H1 (cell line): ENCODE results near the gene FKRP. TPM values are rescaled to one million over a fixed set of nuclear protein-coding genes. Genes with fewer than 3 reads are reported as not detected.

ENCODE experiments used
- CTCF ChIA-PET: fragments of 300-600 bp; sonication (Branson Sonifier 250); formaldehyde crosslinking; loops from one replicate; lab custom pipeline; 2021; ENCODE audit not compliant: partially characterized antibody; lab: Charles Lee
- POLR2A ChIA-PET: fragments of 300-600 bp; sonication (Branson Sonifier 250); formaldehyde crosslinking; loops from one replicate; lab custom pipeline; 2021; ENCODE audit warnings: inconsistent platforms; ENCODE audit not compliant: partially characterized antibody; lab: Charles Lee
- DNase-seq, 2 experiments: peaks; one replicate each; pipeline versions ENCODE4 v3.0.0 to v3.0.0-alpha.2; 2010 to 2022; ENCODE audit warnings: low spot score in 2 of 2, low read depth in 1 of 2, mixed read lengths in 1 of 2
- FAIRE-seq: peaks from 2 replicates; lab custom pipeline; 2011; peaks lifted over from hg19 to GRCh38; lab: Jason Lieb, UNC
- H2AFZ ChIP-seq: 2 replicates; pipeline ENCODE4 v1.8.1; 2012; ENCODE audit warnings: low read length, inconsistent platforms
- H2AK5ac ChIP-seq: 2 replicates; pipeline ENCODE4 v1.6.1; 2013; ENCODE audit warnings: low read depth, low read length
- H2BK120ac ChIP-seq: replicated peaks from 2 replicates; pipeline ENCODE3; 2013; ENCODE audit warnings: low read depth, low read length, inconsistent platforms
- H2BK12ac ChIP-seq: 2 replicates; pipeline ENCODE4 v1.6.1; 2013; ENCODE audit warnings: low read depth, low read length
- H2BK15ac ChIP-seq: 2 replicates; pipeline ENCODE4 v1.6.1; 2013; ENCODE audit warnings: low read length
- H2BK20ac ChIP-seq: 2 replicates; pipeline ENCODE4 v1.6.1; 2013; ENCODE audit warnings: low read length
- H2BK5ac ChIP-seq: 2 replicates; pipeline ENCODE4 v1.6.1; 2013; ENCODE audit warnings: low read depth, low read length
- H3K14ac ChIP-seq: 2 replicates; pipeline ENCODE4 v1.6.1; 2013; ENCODE audit warnings: inconsistent platforms; ENCODE audit not compliant: insufficient read length
- H3K18ac ChIP-seq: 2 replicates; pipeline ENCODE4 v1.6.1; 2013; ENCODE audit warnings: low read length; ENCODE audit errors: extremely low read depth
- H3K23ac ChIP-seq: 2 replicates; pipeline ENCODE4 v1.6.1; 2013; ENCODE audit warnings: inconsistent platforms; ENCODE audit not compliant: insufficient read length
- H3K23me2 ChIP-seq: 2 replicates; pipeline ENCODE4 v1.6.1; 2013; ENCODE audit warnings: low read depth, low read length
- H3K27ac ChIP-seq: 2 replicates; pipeline ENCODE4 v1.6.1; 2011; ENCODE audit warnings: low read depth, low read length, inconsistent platforms
- H3K27me3 ChIP-seq, 4 experiments: replicated peaks in 1 of 4; 1 replicate in 1 of 4; 2 replicates in 3 of 4; pipeline versions ENCODE4 v1.6.1 to v1.8.1; 2011 to 2013; ENCODE audit warnings: low read length in 3 of 4, mild to moderate bottlenecking in 3 of 4, inconsistent platforms in 2 of 4, mixed read lengths in 2 of 4, moderate library complexity in 1 of 4; ENCODE audit not compliant: control insufficient read depth in 3 of 4, insufficient read depth in 3 of 4; ENCODE audit errors: extremely low read depth in 1 of 4
- H3K36me3 ChIP-seq, 4 experiments: 2 replicates each; pipeline versions ENCODE4 v1.6.1 to v1.8.1; 2011 to 2013; ENCODE audit warnings: mild to moderate bottlenecking in 4 of 4, low read length in 3 of 4, moderate library complexity in 2 of 4, control low read depth in 1 of 4, inconsistent platforms in 1 of 4; ENCODE audit not compliant: insufficient read depth in 4 of 4, control insufficient read depth in 2 of 4
- H3K4ac ChIP-seq: replicated peaks from 2 replicates; pipeline ENCODE3; 2013; ENCODE audit warnings: low read length, low read depth, mixed read lengths, inconsistent platforms; ENCODE audit not compliant: insufficient read length
- H3K4me1 ChIP-seq, 4 experiments: replicated peaks in 1 of 4; 1 replicate in 1 of 4; 2 replicates in 3 of 4; pipeline versions ENCODE4 v1.6.1 to v1.8.1; 2011 to 2013; ENCODE audit warnings: low read length in 3 of 4, inconsistent platforms in 2 of 4, mixed read lengths in 1 of 4; ENCODE audit not compliant: insufficient read depth in 4 of 4, control insufficient read depth in 3 of 4
- H3K4me2 ChIP-seq, 2 experiments: 2 replicates each; pipeline versions ENCODE4 v1.6.1 to v1.8.1; 2011 to 2013; ENCODE audit warnings: low read depth in 2 of 2, low read length in 2 of 2, control low read depth in 1 of 2, inconsistent platforms in 1 of 2, mild to moderate bottlenecking in 1 of 2; ENCODE audit not compliant: insufficient read depth in 1 of 2
- H3K4me3 ChIP-seq, 4 experiments: fragments of 200-600, 300-600 bp in 1 of 4; sonication (generic), shearing (Covaris generic), sonication (Bioruptor Twin) in 1 of 4; 2 replicates each; pipeline versions ENCODE4 v1.5.1 to v1.8.1; 2011 to 2016; ENCODE audit warnings: low read length in 4 of 4, low read depth in 3 of 4, control low read depth in 2 of 4, inconsistent platforms in 2 of 4, mild to moderate bottlenecking in 2 of 4, mixed read lengths in 1 of 4, moderate library complexity in 1 of 4; ENCODE audit not compliant: insufficient read depth in 2 of 4; ENCODE audit errors: extremely low read depth in 1 of 4
- H3K56ac ChIP-seq: replicated peaks from 2 replicates; pipeline ENCODE3; 2013; ENCODE audit warnings: low read depth, mild to moderate bottlenecking, mixed read lengths, low read length, inconsistent platforms; ENCODE audit not compliant: insufficient read length
- H3K79me1 ChIP-seq: 2 replicates; pipeline ENCODE4 v1.6.1; 2013; ENCODE audit warnings: low read depth, low read length, control low read depth
- H3K79me2 ChIP-seq, 2 experiments: 2 replicates each; pipeline versions ENCODE4 v1.6.1 to v1.8.1; 2012 to 2013; ENCODE audit warnings: low read length in 2 of 2, mild to moderate bottlenecking in 2 of 2, inconsistent platforms in 1 of 2; ENCODE audit not compliant: insufficient read depth in 2 of 2, control insufficient read depth in 1 of 2
- H3K9ac ChIP-seq, 4 experiments: replicated peaks in 1 of 4; 1 replicate in 1 of 4; 2 replicates in 3 of 4; pipeline versions ENCODE4 v1.6.1 to v1.8.1; 2011 to 2013; ENCODE audit warnings: low read depth in 3 of 4, low read length in 3 of 4, control low read depth in 2 of 4, mild to moderate bottlenecking in 2 of 4, moderate library complexity in 2 of 4, inconsistent platforms in 1 of 4; ENCODE audit errors: extremely low read depth in 1 of 4
- H3K9me3 ChIP-seq, 2 experiments: 2 replicates each; pipeline versions ENCODE4 v1.6.1 to v1.8.1; 2012 to 2013; ENCODE audit warnings: mild to moderate bottlenecking in 2 of 2, moderate library complexity in 2 of 2, control low read depth in 1 of 2, inconsistent platforms in 1 of 2, low read depth in 1 of 2, low read length in 1 of 2, mixed read lengths in 1 of 2; ENCODE audit not compliant: insufficient read depth in 2 of 2
- H4K20me1 ChIP-seq, 2 experiments: replicated peaks in 1 of 2; 2 replicates each; pipeline versions ENCODE3 to v1.8.1; 2011 to 2013; ENCODE audit warnings: inconsistent platforms in 2 of 2, low read length in 2 of 2, mild to moderate bottlenecking in 1 of 2; ENCODE audit not compliant: insufficient read depth in 2 of 2, control insufficient read depth in 1 of 2
- H4K5ac ChIP-seq: 2 replicates; pipeline ENCODE4 v1.6.1; 2013; ENCODE audit warnings: low read length, low read depth, mixed read lengths, inconsistent platforms; ENCODE audit not compliant: insufficient read length
- H4K8ac ChIP-seq: 2 replicates; pipeline ENCODE4 v1.8.0; 2013; ENCODE audit warnings: mild to moderate bottlenecking, moderate library complexity, low read length, inconsistent platforms; ENCODE audit not compliant: insufficient read depth; ENCODE audit errors: extremely low read depth
- H4K91ac ChIP-seq: replicated peaks from 2 replicates; pipeline ENCODE3; 2013; ENCODE audit warnings: low read length, mixed read lengths, inconsistent platforms; ENCODE audit not compliant: insufficient read length
- CREB1 ChIP-seq: IDR thresholded peaks from 2 replicates; pipeline ENCODE4 v1.6.1; 2012; ENCODE audit warnings: inconsistent platforms
- HDAC6 ChIP-seq: IDR thresholded peaks from one replicate; pipeline ENCODE4 v1.7.1; 2012; ENCODE audit warnings: low read depth, mild to moderate bottlenecking, inconsistent platforms, low read length, moderate library complexity
- KDM1A ChIP-seq: fragments of 200-600, 300-600 bp; sonication (generic); IDR thresholded peaks from 2 replicates; pipeline ENCODE4 v1.7.1; 2016; ENCODE audit warnings: mild to moderate bottlenecking, low read length, borderline replicate concordance
- POLR2A ChIP-seq, 2 experiments: IDR thresholded peaks; 1 replicate in 1 of 2; 2 replicates in 1 of 2; pipeline ENCODE4 v1.6.1; 2011; ENCODE audit warnings: low read depth in 2 of 2, low read length in 2 of 2, mild to moderate bottlenecking in 2 of 2; ENCODE audit errors: control extremely low read depth in 1 of 2
- RBBP5 ChIP-seq: IDR thresholded peaks from 2 replicates; pipeline ENCODE4 v1.7.1; 2012; ENCODE audit warnings: low read depth, mild to moderate bottlenecking, inconsistent platforms, low read length, moderate library complexity, borderline replicate concordance
- SUZ12 ChIP-seq: fragments of 200-600 bp; sonication (generic); IDR thresholded peaks from 2 replicates; pipeline ENCODE4 v1.6.1; 2012; ENCODE audit warnings: mild to moderate bottlenecking, inconsistent platforms, low read length, moderate library complexity, mixed read lengths
- TAF1 ChIP-seq: IDR thresholded peaks from 2 replicates; pipeline ENCODE4 v1.6.1; 2011; ENCODE audit warnings: mild to moderate bottlenecking, low read depth, low read length
- TAF7 ChIP-seq: optimal IDR thresholded peaks from 2 replicates; pipeline ENCODE3; 2011; ENCODE audit warnings: low read depth, mild to moderate bottlenecking, inconsistent platforms, low read length, moderate library complexity, borderline replicate concordance
- YY1 ChIP-seq: IDR thresholded peaks from 2 replicates; pipeline ENCODE4 v1.6.1; 2011; ENCODE audit warnings: low read depth, mild to moderate bottlenecking, low read length
- WGBS, 2 experiments: shearing (Covaris generic) in 1 of 2; methylation state at CpG; one replicate each; pipeline versions ENCODE4 v1.1.6 to v1.1.7; 2013 to 2015; ENCODE audit warnings: low lambda C conversion rate in 2 of 2, mixed read lengths in 2 of 2, inconsistent platforms in 1 of 2, low coverage in 1 of 2, missing lambda C conversion rate in 1 of 2; ENCODE audit not compliant: insufficient replicate concordance in 2 of 2, insufficient coverage in 1 of 2, insufficient read length in 1 of 2; ENCODE audit errors: extremely low coverage in 1 of 2, missing lambda C conversion rate in 1 of 2; 5-methylcytosine and 5-hydroxymethylcytosine counted together
- polyA plus RNA-seq, 7 experiments: library from polyadenylated mRNA; depleted of rRNA in 3 of 7; stranded (reverse) in 5 of 7; unstranded in 2 of 7; fragments of >200 nt in 5 of 7; fragments of 200-250 nt in 2 of 7; gene quantifications; 1 replicate in 5 of 7; 2 replicates in 1 of 7; 4 replicates in 1 of 7; pipeline versions ENCODE4 v1.2.1 to v1.2.3, GENCODE V29; 2011 to 2013; ENCODE audit warnings: missing spikeins in 2 of 7, mixed read lengths in 2 of 7
- total RNA-seq: library from RNA; stranded (reverse); fragmentation: NEBNext Ultra II Directional; extraction: Animal tissue kit (Norgen Biotek cat#: 25700); gene quantifications from 2 replicates; pipeline ENCODE4 v1.2.1, GENCODE V29; 2021
- TF ChIP-seq, protein P1 (sequence below): IDR thresholded peaks from 2 replicates; pipeline ENCODE4 v1.6.1; 2011; ENCODE audit warnings: low read length, improper control_type of control experiment

The FKRP gene
- total and polyA plus RNA-seq, 2 of the 8 experiments (the other 6 are each of a cell fraction or from before 2014, with no cell fraction given): 17.1 to 24.4 TPM

DNA sequence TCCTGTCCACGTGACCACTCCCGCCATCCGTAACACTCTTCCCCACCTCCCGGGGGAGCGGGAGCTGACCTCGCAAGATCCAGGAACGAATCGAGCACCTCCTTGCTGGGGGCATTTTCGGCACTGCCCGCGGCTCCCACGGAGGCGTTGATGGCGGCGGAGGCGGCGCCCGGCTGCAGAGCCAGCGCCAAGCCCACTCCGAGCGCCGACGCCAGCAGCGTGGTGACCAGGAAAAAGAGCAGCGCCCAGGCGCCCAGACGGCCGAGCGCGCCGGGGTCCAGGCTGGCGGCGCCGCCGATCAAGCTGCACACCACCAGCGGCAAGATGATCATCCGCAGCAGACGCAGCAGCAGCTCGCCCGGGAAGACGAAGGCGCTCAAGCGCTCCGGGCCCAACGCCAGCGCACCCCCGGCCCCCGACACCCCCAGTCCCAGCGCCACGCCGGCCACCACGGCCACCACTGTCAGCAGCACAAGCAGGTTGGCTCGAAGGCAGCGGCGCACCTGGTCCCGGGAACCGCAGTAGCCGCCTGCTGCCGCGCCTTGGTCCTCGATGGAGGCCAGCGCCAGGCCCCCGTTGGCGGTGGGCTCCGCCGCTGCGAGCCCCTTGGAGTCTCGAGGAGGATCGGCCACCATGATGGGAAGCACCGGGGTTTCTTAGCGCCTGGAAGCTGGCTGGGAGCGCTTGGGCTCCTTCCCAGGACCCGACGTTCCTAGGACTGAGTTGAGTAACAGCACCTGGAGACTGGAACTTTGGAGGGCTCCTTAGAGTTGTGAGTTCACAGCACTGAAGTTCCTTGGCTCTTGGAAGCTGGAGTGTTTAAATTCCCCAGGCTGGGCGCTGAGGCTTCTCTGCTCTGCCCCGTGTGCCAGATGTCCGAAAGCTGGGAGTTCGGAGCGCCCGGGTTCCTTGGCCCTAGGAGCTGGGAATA lies 41.7 kb downstream of the FKRP start:
- H2BK5ac ChIP-seq: peak overlapping the region; percentile 62
- H3K4me3 ChIP-seq: peak overlapping the region; percentile 78 to 96 (median 90)
- peaks cover 10 to 30% (median 17%) of the 10 kb centered on the region in 4 experiments for H3K36me3 ChIP-seq
- H3K27me3 ChIP-seq: no peaks in the 10 kb centered on the region; a peak in 1 of 7 replicates
- no peak for FAIRE-seq
- H2BK15ac ChIP-seq: no peak overlapping the region
- no peak overlapping the region for H2BK120ac ChIP-seq
- H2BK20ac ChIP-seq: no peak overlapping the region
- peak overlapping the region; percentile 57 for H4K91ac ChIP-seq
- no peak overlapping the region for H2AFZ ChIP-seq
- ChIA-PET CTCF (interaction anchor here (1.1 to 2.4 kb wide), 5 partner anchors 21 to 203 kb away, joined by 4 to 8 read pairs (median 7); no protein-coding TSS in a partner anchor), POLR2A (interaction anchor here (0.6 to 18.4 kb wide), 42 partner anchors 10 to 1608 kb away, joined by 3 to 333 read pairs (median 6); partner anchors contain the start of genes AP2S1, ARHGAP35, DACT3 and ZC3H4)
- peak overlapping the region; percentile 77; the same call in 1 of the 2 replicates for H3K27ac ChIP-seq
- peaks cover 8 to 26% of the 10 kb centered on the region in 2 experiments for H4K20me1 ChIP-seq
- peak overlapping the region; percentile 82 to 93 (median 86) for H3K9ac ChIP-seq
- no peaks in the 10 kb centered on the region for H3K9me3 ChIP-seq
- H3K18ac ChIP-seq: peak overlapping the region; percentile 95
- peaks cover 29 to 58% of the 10 kb centered on the region in 2 experiments for H3K79me2 ChIP-seq
- peak overlapping the region; percentile 30; the same call in 1 of the 2 replicates for H4K8ac ChIP-seq
- peak overlapping the region; percentile 47 for H4K5ac ChIP-seq
- no peak overlapping the region for H3K14ac ChIP-seq
- no peak overlapping the region for H3K23ac ChIP-seq
- no peak overlapping the region for H2AK5ac ChIP-seq
- H2BK12ac ChIP-seq: no peak overlapping the region
- DNase-seq: peak in 1 of 2 experiments; percentile 64
- 1% methylated on average over 72 of the region's 80 CpGs; no CpG with 5 or more reads in 1 of the 2 experiments for WGBS, 2 experiments
- peaks cover 15% of the 10 kb centered on the region for H3K23me2 ChIP-seq
- peaks cover 4% of the 10 kb centered on the region for H3K79me1 ChIP-seq
- H3K4me1 ChIP-seq: peaks cover 6 to 21% (median 10%) of the 10 kb centered on the region in 4 experiments; a peak in 6 of 7 replicates
- H3K4ac ChIP-seq: no peak overlapping the region
- H3K56ac ChIP-seq: peak overlapping the region; percentile 70
- H3K4me2 ChIP-seq: peak overlapping the region; percentile 87 to 98
- TF ChIP-seq CREB1 (no peak), SUZ12 (no peak), POLR2A (IDR thresholded peaks at IDR 0.05; ENCODE audit: control extremely low read depth in 1 of 2, low read depth in 2 of 2, low read length in 2 of 2) (peak; percentile 2 to 43; a peak in 2 of 3 replicates), KDM1A (no peak), RBBP5 (no peak; the same call in 1 of the 2 replicates), HDAC6 (no peak), YY1 (no peak; the same call in 1 of the 2 replicates), TAF7 (peak; percentile 34), TAF1 (0 out of 2 replicates have a peak, but pooled peaks have one; percentile 8)
- TF ChIP-seq, protein P1, sequence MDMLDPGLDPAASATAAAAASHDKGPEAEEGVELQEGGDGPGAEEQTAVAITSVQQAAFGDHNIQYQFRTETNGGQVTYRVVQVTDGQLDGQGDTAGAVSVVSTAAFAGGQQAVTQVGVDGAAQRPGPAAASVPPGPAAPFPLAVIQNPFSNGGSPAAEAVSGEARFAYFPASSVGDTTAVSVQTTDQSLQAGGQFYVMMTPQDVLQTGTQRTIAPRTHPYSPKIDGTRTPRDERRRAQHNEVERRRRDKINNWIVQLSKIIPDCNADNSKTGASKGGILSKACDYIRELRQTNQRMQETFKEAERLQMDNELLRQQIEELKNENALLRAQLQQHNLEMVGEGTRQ: peak; percentile 72
